ENCODE measurements around the gene TM9SF4. TPM values are rescaled to one million over a fixed set of nuclear protein-coding genes. Genes with fewer than 3 reads are reported as not detected.

Gene TM9SF4
- total RNA-seq, 2 donors from 2014 or later = 33.4 TPM

- ATAC-seq (ENCODE audit: insufficient number of reproducible peaks, low FRiP score, low read depth) = no peak
- no peak for TF ChIP-seq CTCF (IDR thresholded peaks at IDR 0.05)
- Histone ChIP-seq H3K36me3 (peaks cover 18% of the 10 kb centered on the region), H3K27me3 (replicated peaks; ENCODE audit: insufficient read depth) (no peaks in the 10 kb centered on the region), H3K9me3 (no peaks in the 10 kb centered on the region), H3K27ac (no peak overlapping the region), H3K4me3 (no peak overlapping the region), H3K4me1 (ENCODE audit: control insufficient read depth in 1 of 2, low read depth in 2 of 2) (peaks cover 0 to 14% of the 10 kb centered on the region in 2 donors)
- no peak for DNase-seq (ENCODE audit: low spot score)
These were observed 24.5 kb downstream of the TM9SF4 start for GRCh38 chr20:32134026-32134425.

- no peaks in the 10 kb centered on the region for H3K9me3 ChIP-seq
- no peak overlapping the region for H3K27ac ChIP-seq
- peaks cover 0 to under 1% of the 10 kb centered on the region in 2 donors for H3K4me1 ChIP-seq (ENCODE audit: control insufficient read depth in 1 of 2, low read depth in 2 of 2)
- no peaks in the 10 kb centered on the region for H3K27me3 ChIP-seq (replicated peaks; ENCODE audit: insufficient read depth)
- H3K4me3 ChIP-seq = no peak overlapping the region
- no peak for TF ChIP-seq CTCF (IDR thresholded peaks at IDR 0.05)
- peaks cover 33% of the 10 kb centered on the region for H3K36me3 ChIP-seq
- DNase-seq (ENCODE audit: low spot score) = no peak
- ATAC-seq (ENCODE audit: insufficient number of reproducible peaks, low FRiP score, low read depth) = no peak
These were observed 26.5 kb downstream of the TM9SF4 start for GRCh38 chr20:32135983-32136515.

- Histone ChIP-seq H3K4me3 (no peak overlapping the region), H3K4me1 (ENCODE audit: control insufficient read depth in 1 of 2, low read depth in 2 of 2) (no peaks in the 10 kb centered on the region), H3K9me3 (no peaks in the 10 kb centered on the region), H3K27ac (no peak overlapping the region), H3K36me3 (peaks cover 60% of the 10 kb centered on the region), H3K27me3 (replicated peaks; ENCODE audit: insufficient read depth) (no peaks in the 10 kb centered on the region)
- DNase-seq (ENCODE audit: low spot score) (no peak), ATAC-seq (ENCODE audit: insufficient number of reproducible peaks, low FRiP score, low read depth) (no peak)
- TF ChIP-seq CTCF (IDR thresholded peaks at IDR 0.05) = no peak
These were observed 29.4 kb downstream of the TM9SF4 start for GRCh38 chr20:32138921-32139320.

GRCh38 chr20:32139947-32140346 lies 30.4 kb downstream of the TM9SF4 start:
- H3K27me3 ChIP-seq (replicated peaks; ENCODE audit: insufficient read depth) = no peaks in the 10 kb centered on the region
- ATAC-seq (ENCODE audit: insufficient number of reproducible peaks, low FRiP score, low read depth) (no peak), DNase-seq (ENCODE audit: low spot score) (no peak)
- peaks cover 70% of the 10 kb centered on the region for H3K36me3 ChIP-seq
- no peaks in the 10 kb centered on the region for H3K4me1 ChIP-seq (ENCODE audit: control insufficient read depth in 1 of 2, low read depth in 2 of 2)
- H3K9me3 ChIP-seq = no peaks in the 10 kb centered on the region
- TF ChIP-seq CTCF (IDR thresholded peaks at IDR 0.05) = no peak
- no peak overlapping the region for H3K27ac ChIP-seq
- H3K4me3 ChIP-seq = no peak overlapping the region

GRCh38 chr20:32140603-32141002 lies 31.1 kb downstream of the TM9SF4 start:
- no peak for DNase-seq (ENCODE audit: low spot score)
- no peak overlapping the region for H3K4me3 ChIP-seq
- no peak for ATAC-seq (ENCODE audit: insufficient number of reproducible peaks, low FRiP score, low read depth)
- H3K27me3 ChIP-seq (replicated peaks; ENCODE audit: insufficient read depth) = no peaks in the 10 kb centered on the region
- H3K4me1 ChIP-seq (ENCODE audit: control insufficient read depth in 1 of 2, low read depth in 2 of 2) = no peaks in the 10 kb centered on the region
- no peak for TF ChIP-seq CTCF (IDR thresholded peaks at IDR 0.05)
- no peaks in the 10 kb centered on the region for H3K9me3 ChIP-seq
- H3K27ac ChIP-seq = no peak overlapping the region
- peaks cover 77% of the 10 kb centered on the region for H3K36me3 ChIP-seq

All from thoracic aorta (tissue), 2 donors.